Endothelial cell of umbilical vein (primary cell): ENCODE measurements around the gene GALR2. TPM values are rescaled to one million over a fixed set of nuclear protein-coding genes. Genes with fewer than 3 reads are reported as not detected.

Source experiments
- BruUV-seq: library from RNA; stranded (reverse); fragments of 400-500 nt; replicated peaks from 2 replicates; lab custom pipeline; 2021; lab: Mats Ljungman, UMichigan
- CTCF ChIA-PET: fragments of 300-600, 350-600 bp; sonication (Branson Sonifier 250); formaldehyde crosslinking; loops from one replicate; lab custom pipeline; 2021; ENCODE audit warnings: antibody characterized with exemption, inconsistent platforms; lab: Charles Lee
- POLR2A ChIA-PET: fragments of 300-600, 350-600 bp; sonication (Branson Sonifier 250); formaldehyde crosslinking; loops from one replicate; lab custom pipeline; 2021; ENCODE audit warnings: antibody characterized with exemption, inconsistent platforms; lab: Charles Lee
- DNase-seq: peaks from one replicate; pipeline ENCODE4 v3.0.0-alpha.2; 2011; ENCODE audit warnings: low read depth, low spot score
- FAIRE-seq: peaks from 2 replicates; lab custom pipeline; 2011; peaks lifted over from hg19 to GRCh38; lab: Jason Lieb, UNC
- H2AFZ ChIP-seq: 2 replicates; pipeline ENCODE4 v1.6.0; 2012; ENCODE audit warnings: low read depth, low read length, control low read depth, inconsistent platforms
- H3K27ac ChIP-seq: 2 replicates; pipeline ENCODE4 v1.5.1; 2011; ENCODE audit warnings: low read depth, mild to moderate bottlenecking, control low read depth, low read length, moderate library complexity; ENCODE audit not compliant: insufficient read depth
- H3K27me3 ChIP-seq, 2 experiments: 2 replicates each; pipeline versions ENCODE4 v1.6.0 to v1.6.1; 2011; ENCODE audit warnings: low read length in 2 of 2, mixed read lengths in 1 of 2; ENCODE audit not compliant: control insufficient read depth in 2 of 2, insufficient read depth in 2 of 2
- H3K36me3 ChIP-seq, 2 experiments: 2 replicates in 1 of 2; 3 replicates in 1 of 2; pipeline ENCODE4 v1.5.1; 2011; ENCODE audit warnings: low read length in 2 of 2, mild to moderate bottlenecking in 1 of 2, moderate library complexity in 1 of 2; ENCODE audit not compliant: control insufficient read depth in 2 of 2, insufficient read depth in 2 of 2; ENCODE audit errors: extremely low read depth in 1 of 2
- H3K4me1 ChIP-seq: 3 replicates; pipeline ENCODE4 v1.5.1; 2011; ENCODE audit warnings: mild to moderate bottlenecking, low read length; ENCODE audit not compliant: control insufficient read depth, insufficient read depth; ENCODE audit errors: extremely low read depth
- H3K4me2 ChIP-seq: 2 replicates; pipeline ENCODE4 v1.6.1; 2011; ENCODE audit warnings: low read length, control low read depth, mixed read lengths; ENCODE audit not compliant: insufficient read depth
- H3K4me3 ChIP-seq, 3 experiments: fragments of 200-600 bp in 1 of 3; sonication (generic), shearing (Covaris generic) in 1 of 3; replicated peaks in 1 of 3; 2 replicates each; pipeline ENCODE4 v1.5.1; 2011 to 2016; ENCODE audit warnings: control low read depth in 3 of 3, low read length in 3 of 3, mild to moderate bottlenecking in 2 of 3, inconsistent platforms in 1 of 3, low read depth in 1 of 3, moderate library complexity in 1 of 3; ENCODE audit not compliant: insufficient read depth in 1 of 3
- H3K79me2 ChIP-seq: 2 replicates; pipeline ENCODE4 v1.6.0; 2012; ENCODE audit warnings: low read length, inconsistent platforms; ENCODE audit not compliant: control insufficient read depth, insufficient read depth
- H3K9ac ChIP-seq: replicated peaks from 2 replicates; pipeline ENCODE3; 2011; ENCODE audit warnings: low read length, control low read depth; ENCODE audit not compliant: insufficient read depth; ENCODE audit errors: extremely low read depth
- H3K9me1 ChIP-seq: replicated peaks from 3 replicates; pipeline ENCODE4 v1.6.0; 2011; ENCODE audit warnings: mild to moderate bottlenecking, low read length; ENCODE audit not compliant: control insufficient read depth, insufficient read depth; ENCODE audit errors: extremely low read depth
- H3K9me3 ChIP-seq: replicated peaks from 2 replicates; pipeline ENCODE4 v1.5.1; 2012; ENCODE audit warnings: low read length, inconsistent platforms; ENCODE audit not compliant: control insufficient read depth, insufficient read depth
- H4K20me1 ChIP-seq: replicated peaks from 2 replicates; pipeline ENCODE3; 2011; ENCODE audit warnings: mild to moderate bottlenecking, low read length; ENCODE audit not compliant: control insufficient read depth, insufficient read depth; ENCODE audit errors: extremely low read depth
- CTCF ChIP-seq, 2 donors: IDR thresholded peaks; 1 replicate in 1 of 2; 2 replicates in 1 of 2; pipeline ENCODE4 v1.5.1; 2011; ENCODE audit warnings: low read length in 2 of 2, mild to moderate bottlenecking in 2 of 2, moderate library complexity in 2 of 2, control low read depth in 1 of 2, inconsistent platforms in 1 of 2, low read depth in 1 of 2; ENCODE audit not compliant: insufficient read depth in 1 of 2; ENCODE audit errors: extremely low read depth in 1 of 2
- EZH2 ChIP-seq: IDR thresholded peaks from 2 replicates; pipeline ENCODE4 v1.6.1; 2012; ENCODE audit warnings: borderline replicate concordance, low read depth, mild to moderate bottlenecking, moderate library complexity, low read length, inconsistent platforms; ENCODE audit not compliant: severe bottlenecking
- FOS ChIP-seq: IDR thresholded peaks from 2 replicates; pipeline ENCODE4 v1.6.1; 2011; ENCODE audit warnings: mild to moderate bottlenecking, low read length, moderate library complexity, borderline replicate concordance; ENCODE audit not compliant: insufficient read depth
- GATA2 ChIP-seq: IDR thresholded peaks from 2 replicates; pipeline ENCODE4 v1.7.0; 2011; ENCODE audit warnings: low read depth, mild to moderate bottlenecking, moderate library complexity, mixed read lengths, low read length; ENCODE audit not compliant: insufficient read length, insufficient read depth
- JUN ChIP-seq: IDR thresholded peaks from 2 replicates; pipeline ENCODE4 v1.6.1; 2011; ENCODE audit warnings: borderline replicate concordance, low read depth; ENCODE audit not compliant: insufficient read length, insufficient read depth
- MYC ChIP-seq: IDR thresholded peaks from one replicate; pipeline ENCODE4 v1.6.1; 2011; ENCODE audit warnings: mild to moderate bottlenecking, low read depth, low read length
- POLR2A ChIP-seq: IDR thresholded peaks from 2 replicates; pipeline ENCODE4 v1.6.1; 2012; ENCODE audit warnings: low read depth, mild to moderate bottlenecking, control low read depth, low read length
- POLR2AphosphoS5 ChIP-seq: IDR thresholded peaks from 2 replicates; pipeline ENCODE4 v1.6.1; 2012; ENCODE audit warnings: low read depth, mild to moderate bottlenecking, control low read depth, low read length, moderate library complexity; ENCODE audit not compliant: insufficient read depth
- dilution Hi-C: fragments of 300-500 bp; cut with MboI; formaldehyde crosslinking; loops from one replicate; pipeline ENCODE4 v1.15.0; 2019; ENCODE audit warnings: low sequenced_read_pairs; ENCODE audit not compliant: extremely low pct_ligation_motif_present
- intact Hi-C: fragments of 100-400 bp; cut with micrococcal nuclease; formaldehyde crosslinking; loops from one replicate; pipeline ENCODE4 v1.10.0; 2022
- polyA plus RNA-seq, 4 experiments: library from polyadenylated mRNA; depleted of rRNA in 3 of 4; stranded (reverse) in 3 of 4; unstranded in 1 of 4; fragments of >200 nt; gene quantifications; 2 replicates each; pipeline versions ENCODE4 v1.2.1 to v1.2.3, GENCODE V29; 2011 to 2012; ENCODE audit warnings: missing spikeins in 1 of 4
- total RNA-seq: library from RNA; stranded (reverse); gene quantifications from 2 replicates; pipeline ENCODE4 v1.2.3, GENCODE V29; 2021
- TF ChIP-seq, protein P1 (sequence below): IDR thresholded peaks from 2 replicates; pipeline ENCODE4 v1.6.1; 2011; ENCODE audit not compliant: insufficient read depth, insufficient read length

Gene GALR2
- total and polyA plus RNA-seq, 2 donors (not counting 3 experiments of a cell fraction or from before 2014, with no cell fraction given) = 0.47 TPM; not detected in 1

DNA sequence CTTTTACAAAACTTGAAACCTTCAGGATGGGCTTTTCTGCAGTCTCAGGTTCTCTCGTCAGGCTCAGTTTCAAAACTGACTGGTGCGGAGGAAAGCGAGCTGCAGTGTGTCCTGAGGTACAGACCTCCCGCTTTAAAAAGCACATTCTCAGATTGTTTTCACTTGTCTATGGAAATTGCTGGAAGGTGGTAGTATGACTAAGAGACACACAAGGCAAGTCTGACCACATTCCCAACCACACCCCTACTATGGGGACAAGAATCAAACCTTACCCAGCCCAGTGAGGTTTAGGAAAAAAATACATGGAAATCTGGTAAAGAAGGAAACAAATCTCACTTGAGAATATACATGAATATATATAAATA lies 20.5 kb upstream of the GALR2 start:
- peak overlapping the region; percentile 25 for H3K27ac ChIP-seq
- intact Hi-C loops = no loop called here
- H3K4me1 ChIP-seq = peaks cover 18% of the 10 kb centered on the region
- peaks cover 13 to 24% of the 10 kb centered on the region in 2 experiments for H3K36me3 ChIP-seq
- H3K79me2 ChIP-seq = peaks cover 20% of the 10 kb centered on the region
- H3K4me2 ChIP-seq = peak overlapping the region; percentile 75
- H3K27me3 ChIP-seq = no peaks in the 10 kb centered on the region
- dilution Hi-C loops = no loop called here
- CTCF ChIA-PET = interaction anchor here (1.9 to 2.0 kb wide), 2 partner anchors 21 to 40 kb away, joined by 8 to 13 read pairs; no protein-coding TSS in a partner anchor
- H2AFZ ChIP-seq = no peak overlapping the region
- no TSS peak for BruUV-seq
- POLR2A ChIA-PET = no interaction called here
- H4K20me1 ChIP-seq = no peaks in the 10 kb centered on the region
- H3K9ac ChIP-seq = no peak overlapping the region
- TF ChIP-seq, protein P1, sequence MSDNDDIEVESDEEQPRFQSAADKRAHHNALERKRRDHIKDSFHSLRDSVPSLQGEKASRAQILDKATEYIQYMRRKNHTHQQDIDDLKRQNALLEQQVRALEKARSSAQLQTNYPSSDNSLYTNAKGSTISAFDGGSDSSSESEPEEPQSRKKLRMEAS = no peak
- TF ChIP-seq GATA2 (no peak), POLR2A (no peak), FOS (no peak), MYC (no peak), EZH2 (no peak), POLR2AphosphoS5 (no peak), JUN (no peak), CTCF (IDR thresholded peaks at IDR 0.05; ENCODE audit: extremely low read depth in 1 of 2, insufficient read depth in 1 of 2, low read depth in 1 of 2, low read length in 2 of 2) (no peak)
- no peak overlapping the region for H3K4me3 ChIP-seq
- no peak for FAIRE-seq
- no peak for DNase-seq
- no peaks in the 10 kb centered on the region for H3K9me1 ChIP-seq
- no peaks in the 10 kb centered on the region for H3K9me3 ChIP-seq
